HG03575 (cell line): ENCODE data around the gene TPRG1L.

ENCODE experiments used
- ATAC-seq: cut with Tn5 transposase; IDR thresholded peaks from one replicate; pipeline ENCODE4 v1.9.1; 2021; ENCODE audit not compliant: unreplicated experiment, insufficient number of reproducible peaks, low FRiP score; ENCODE audit errors: extremely low read depth

The TPRG1L gene

GRCh38 chr1:3636531-3636930 is 11.7 kb downstream of the TPRG1L start:
- ATAC-seq, result no peak

GRCh38 chr1:3638027-3638426 is 13.2 kb downstream of the TPRG1L start:
- no peak for ATAC-seq

GRCh38 chr1:3638676-3639075 is 13.9 kb downstream of the TPRG1L start:
- no peak for ATAC-seq

GRCh38 chr1:3639397-3639911 is 14.6 kb downstream of the TPRG1L start:
- no peak for ATAC-seq

GRCh38 chr1:3640121-3640837 is 15.5 kb downstream of the TPRG1L start:
- no peak for ATAC-seq

- no peak for ATAC-seq
These were observed 16.4 kb downstream of the TPRG1L start for GRCh38 chr1:3641046-3641760.

GRCh38 chr1:3641816-3642215 is 17.0 kb downstream of the TPRG1L start:
- ATAC-seq, result no peak

- ATAC-seq, result no peak
These were observed 18.3 kb downstream of the TPRG1L start for GRCh38 chr1:3642919-3643675.

- no peak for ATAC-seq
These were observed 19.5 kb downstream of the TPRG1L start for GRCh38 chr1:3644273-3644672.

GRCh38 chr1:3645247-3645646 is 20.4 kb downstream of the TPRG1L start:
- no peak for ATAC-seq

- no peak for ATAC-seq
These were observed 21.0 kb downstream of the TPRG1L start for GRCh38 chr1:3645666-3646355.

GRCh38 chr1:3646596-3646995 is 21.8 kb downstream of the TPRG1L start:
- ATAC-seq, result no peak

- ATAC-seq, result no peak
These were observed 24.8 kb downstream of the TPRG1L start, which contains the start of gene WRAP73 for GRCh38 chr1:3649342-3650247. Gene WRAP73 (minus strand): TSS chr1:3650103. CDS start chr1:3649999, 104 bp downstream.

GRCh38 chr1:3650248-3651025 is 25.6 kb downstream of the TPRG1L start:
- ATAC-seq, result no peak

- no peak for ATAC-seq
These were observed 26.5 kb downstream of the TPRG1L start for GRCh38 chr1:3651026-3651929.

GRCh38 chr1:3651930-3652547 is 27.2 kb downstream of the TPRG1L start, which contains the start of gene TP73:
Gene TP73 (plus strand): TSS chr1:3652516. CDS start chr1:3682366, 29,850 bp downstream.
- ATAC-seq, result no peak
